ENCODE results near the gene CFAP119. TPM values are rescaled to one million over a fixed set of nuclear protein-coding genes. Genes with fewer than 3 reads are reported as not detected.

Gene CFAP119
- total and polyA plus RNA-seq, 2 of the 8 experiments (the other 6 are each of a cell fraction or from before 2014, with no cell fraction given), result 5.6 to 6.0 TPM

GRCh38 chr16:30741461-30741914, 20.4 kb downstream of the CFAP119 start:
- Histone ChIP-seq H3K23ac (ENCODE audit: insufficient read length) (no peak overlapping the region), H3K79me2 (ENCODE audit: control insufficient read depth in 1 of 2, insufficient read depth in 2 of 2, low read length in 2 of 2) (no peaks in the 10 kb centered on the region), H3K4me1 (replicated peaks in 1 of 4; ENCODE audit: control insufficient read depth in 3 of 4, insufficient read depth in 4 of 4, low read length in 3 of 4) (peaks cover 0 to 7% (median 2%) of the 10 kb centered on the region in 4 experiments; a peak in 5 of 7 replicates), H3K56ac (replicated peaks; ENCODE audit: insufficient read length, low read depth, low read length) (no peak overlapping the region), H2BK12ac (ENCODE audit: low read depth, low read length) (no peak overlapping the region), H4K5ac (ENCODE audit: insufficient read length, low read depth, low read length) (no peak overlapping the region), H2AK5ac (ENCODE audit: low read depth, low read length) (no peak overlapping the region), H3K79me1 (ENCODE audit: low read depth, low read length) (no peaks in the 10 kb centered on the region), H2BK120ac (replicated peaks; ENCODE audit: low read depth, low read length) (no peak overlapping the region), H4K8ac (ENCODE audit: extremely low read depth, insufficient read depth, low read length) (no peak overlapping the region), H2BK5ac (ENCODE audit: low read depth, low read length) (no peak overlapping the region), H2BK15ac (ENCODE audit: low read length) (no peak overlapping the region), H4K91ac (replicated peaks; ENCODE audit: insufficient read length, low read length) (no peak overlapping the region), H2BK20ac (ENCODE audit: low read length) (no peak overlapping the region), H3K4ac (replicated peaks; ENCODE audit: insufficient read length, low read depth, low read length) (no peak overlapping the region), H3K4me3 (ENCODE audit: extremely low read depth in 1 of 4, insufficient read depth in 2 of 4, low read depth in 3 of 4, low read length in 4 of 4) (no peak overlapping the region; a peak in 1 of 8 replicates), H3K18ac (ENCODE audit: extremely low read depth, low read length) (no peak overlapping the region), H3K36me3 (ENCODE audit: control insufficient read depth in 2 of 4, insufficient read depth in 4 of 4, low read length in 3 of 4) (peaks cover 5 to 37% (median 23%) of the 10 kb centered on the region in 4 experiments), H3K4me2 (ENCODE audit: insufficient read depth in 1 of 2, low read depth in 2 of 2, low read length in 2 of 2) (no peak overlapping the region), H3K9me3 (ENCODE audit: insufficient read depth in 2 of 2, low read depth in 1 of 2, low read length in 1 of 2) (no peaks in the 10 kb centered on the region), H2AFZ (ENCODE audit: low read length) (no peak overlapping the region), H3K27ac (ENCODE audit: low read depth, low read length) (no peak overlapping the region), H3K23me2 (ENCODE audit: low read depth, low read length) (no peaks in the 10 kb centered on the region; the same call in 1 of the 2 replicates), H3K27me3 (replicated peaks in 1 of 4; ENCODE audit: control insufficient read depth in 3 of 4, extremely low read depth in 1 of 4, insufficient read depth in 3 of 4, low read length in 3 of 4) (no peaks in the 10 kb centered on the region; a peak in 1 of 7 replicates), H3K9ac (replicated peaks in 1 of 4; ENCODE audit: extremely low read depth in 1 of 4, low read depth in 3 of 4, low read length in 3 of 4) (no peak overlapping the region), H3K14ac (ENCODE audit: insufficient read length) (no peak overlapping the region), H4K20me1 (replicated peaks in 1 of 2; ENCODE audit: control insufficient read depth in 1 of 2, insufficient read depth in 2 of 2, low read length in 2 of 2) (peaks cover 2 to 6% of the 10 kb centered on the region in 2 experiments)
- ChIA-PET CTCF (ENCODE audit: partially characterized antibody) (no interaction called here), POLR2A (ENCODE audit: partially characterized antibody) (interaction anchor here (1.0 to 2.5 kb wide), 5 partner anchors 9 to 33 kb away, joined by 3 to 9 read pairs (median 4); no protein-coding TSS in a partner anchor)
- DNase-seq (ENCODE audit: low read depth in 1 of 2, low spot score in 2 of 2) (no peak), FAIRE-seq (no peak)
- 92% methylated on average over 6 of the region's 6 CpGs; no CpG with 5 or more reads in 1 of the 2 experiments for WGBS, 2 experiments (ENCODE audit: extremely low coverage in 1 of 2, insufficient coverage in 1 of 2, insufficient read length in 1 of 2, insufficient replicate concordance in 2 of 2, low coverage in 1 of 2, low lambda C conversion rate in 2 of 2, missing lambda C conversion rate in 1 of 2)
- TF ChIP-seq EP300 (IDR thresholded peaks at IDR 0.05; ENCODE audit: borderline replicate concordance in 1 of 2, low read depth in 2 of 2, low read length in 2 of 2) (no peak), PHF8 (conservative IDR thresholded peaks at IDR 0.05; ENCODE audit: low read depth, low read length) (no peak), FOSL1 (IDR thresholded peaks at IDR 0.05; ENCODE audit: insufficient read depth, low read depth, low read length) (no peak), SP4 (IDR thresholded peaks at IDR 0.05; ENCODE audit: low read length) (no peak), CREB1 (IDR thresholded peaks at IDR 0.05) (no peak), GTF2F1 (IDR thresholded peaks at IDR 0.05; ENCODE audit: borderline replicate concordance, low read depth, low read length) (no peak), ATF3 (IDR thresholded peaks at IDR 0.05; ENCODE audit: insufficient read depth, low read depth, low read length) (no peak), RBBP5 (IDR thresholded peaks at IDR 0.05; ENCODE audit: borderline replicate concordance, low read depth, low read length) (no peak), SIX5 (IDR thresholded peaks at IDR 0.05; ENCODE audit: low read depth, low read length) (no peak), SIN3A (conservative IDR thresholded peaks at IDR 0.05 in 1 of 2, IDR thresholded peaks at IDR 0.05 in 1 of 2; ENCODE audit: low read depth in 1 of 2, low read length in 2 of 2) (no peak), GABPA (IDR thresholded peaks at IDR 0.05; ENCODE audit: borderline replicate concordance, insufficient read depth, low read length) (no peak), POU5F1 (IDR thresholded peaks at IDR 0.05; ENCODE audit: low read depth, low read length) (no peak)
- TF ChIP-seq, protein P1, sequence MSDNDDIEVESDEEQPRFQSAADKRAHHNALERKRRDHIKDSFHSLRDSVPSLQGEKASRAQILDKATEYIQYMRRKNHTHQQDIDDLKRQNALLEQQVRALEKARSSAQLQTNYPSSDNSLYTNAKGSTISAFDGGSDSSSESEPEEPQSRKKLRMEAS (IDR thresholded peaks at IDR 0.05), result no peak

Measured in H1 (cell line).